Activated CD4-positive, alpha-beta T cell treated with anti-CD3 and anti-CD28 coated beads for 36 hours (primary cell): ENCODE data around the gene FAM186B. TPM values are rescaled to one million over a fixed set of nuclear protein-coding genes. Genes with fewer than 3 reads are reported as not detected.
"Not testable (repeated sequence)": the region's sequence is repeated elsewhere in the genome, so short reads cannot be mapped to it uniquely, and the experiment has no call there.

ENCODE experiments used
- ATAC-seq: fragments of 200-7000 bp; cut with Tn5 transposase; one replicate; pipeline ENCODE4 v1.10.0; 2021; ENCODE audit warnings: mild to moderate bottlenecking, moderate library complexity
- CTCF ChIA-PET: fragments of 350-600 bp; sonication (Branson Sonifier 250); formaldehyde crosslinking; loops from one replicate; lab custom pipeline; 2021; ENCODE audit warnings: antibody characterized with exemption; lab: Charles Lee
- POLR2A ChIA-PET: fragments of 350-600 bp; sonication (Branson Sonifier 250); formaldehyde crosslinking; loops from one replicate; lab custom pipeline; 2021; ENCODE audit warnings: antibody characterized with exemption, inconsistent platforms; lab: Charles Lee
- DNase-seq: peaks from one replicate; pipeline ENCODE4 v3.0.0-alpha.2; 2020
- H3K27ac Mint-ChIP-seq: one replicate; pipeline ENCODE4 v1.8.0; 2021; ENCODE audit warnings: mixed read lengths
- H3K27me3 Mint-ChIP-seq: one replicate; pipeline ENCODE4 v1.8.0; 2021; ENCODE audit warnings: mixed read lengths
- H3K36me3 Mint-ChIP-seq: one replicate; pipeline ENCODE4 v1.8.0; 2021; ENCODE audit warnings: low read depth, mixed read lengths
- H3K4me1 Mint-ChIP-seq: one replicate; pipeline ENCODE4 v1.8.0; 2021; ENCODE audit warnings: mixed read lengths
- H3K4me3 Mint-ChIP-seq: one replicate; pipeline ENCODE4 v1.8.0; 2021; ENCODE audit warnings: mild to moderate bottlenecking, moderate library complexity, mixed read lengths
- H3K9me3 Mint-ChIP-seq: one replicate; pipeline ENCODE4 v1.8.0; 2021; ENCODE audit warnings: low read depth, mixed read lengths
- intact Hi-C, 2 experiments: fragments of 100-400 bp; cut with DNase I in 1 of 2; cut with micrococcal nuclease in 1 of 2; formaldehyde crosslinking; loops; one replicate each; pipeline versions ENCODE4 v1.14.2 to v1.15.1; 2022 to 2024; cut with DNase I, micrococcal nuclease
- total RNA-seq, 2 experiments: library from RNA; stranded (reverse); gene quantifications; one replicate each; pipeline ENCODE4 v1.2.3, GENCODE V29; 2021

FAM186B gene, protein sequence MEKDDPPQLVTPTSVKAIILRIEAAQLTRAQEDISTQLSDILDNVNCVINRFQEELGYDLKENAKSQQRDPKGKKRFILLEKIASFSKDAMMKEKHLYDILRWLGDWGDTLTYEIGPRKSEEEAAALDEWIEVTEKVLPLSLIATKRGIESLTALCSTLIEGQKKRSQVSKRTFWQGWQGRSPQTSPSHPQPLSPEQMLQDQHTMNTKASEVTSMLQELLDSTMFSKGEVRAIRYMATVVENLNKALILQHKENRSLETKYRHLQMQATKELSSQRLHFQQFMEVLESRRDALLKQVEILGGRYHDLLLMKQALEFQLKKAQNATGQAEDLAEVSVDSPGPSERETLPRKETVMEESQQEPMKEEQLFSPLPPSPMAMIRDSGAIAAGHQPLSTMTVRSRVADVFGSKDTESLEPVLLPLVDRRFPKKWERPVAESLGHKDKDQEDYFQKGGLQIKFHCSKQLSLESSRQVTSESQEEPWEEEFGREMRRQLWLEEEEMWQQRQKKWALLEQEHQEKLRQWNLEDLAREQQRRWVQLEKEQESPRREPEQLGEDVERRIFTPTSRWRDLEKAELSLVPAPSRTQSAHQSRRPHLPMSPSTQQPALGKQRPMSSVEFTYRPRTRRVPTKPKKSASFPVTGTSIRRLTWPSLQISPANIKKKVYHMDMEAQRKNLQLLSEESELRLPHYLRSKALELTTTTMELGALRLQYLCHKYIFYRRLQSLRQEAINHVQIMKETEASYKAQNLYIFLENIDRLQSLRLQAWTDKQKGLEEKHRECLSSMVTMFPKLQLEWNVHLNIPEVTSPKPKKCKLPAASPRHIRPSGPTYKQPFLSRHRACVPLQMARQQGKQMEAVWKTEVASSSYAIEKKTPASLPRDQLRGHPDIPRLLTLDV
- total RNA-seq: under 1 TPM; 0.05 to 0.07 TPM

DNA sequence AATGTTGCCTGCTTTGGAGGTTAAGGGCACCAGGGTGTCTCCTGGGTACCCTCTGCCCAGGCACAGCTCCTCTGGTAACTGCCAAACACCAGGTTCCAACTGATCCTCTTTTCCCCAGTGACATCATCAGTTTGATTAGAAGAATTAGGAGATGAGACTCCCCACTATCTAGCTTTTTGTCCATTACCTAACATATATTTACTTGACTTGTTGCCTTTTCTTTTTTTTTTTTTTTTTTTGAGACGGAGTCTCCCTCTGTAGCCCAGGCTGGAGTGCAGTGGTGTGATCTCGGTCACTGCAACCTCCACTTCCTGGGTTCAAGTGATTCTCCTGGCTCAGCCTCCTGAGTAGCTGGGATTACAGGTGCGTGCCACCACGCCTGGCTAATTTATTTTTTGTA lies at the start of gene FAM186B:
Gene FAM186B, minus strand, starts transcription at position 101 of the 400 bp plus-strand sequence. CDS start 162 bp downstream, outside the sequence.
- H3K36me3 Mint-ChIP-seq, intact Hi-C loops, H3K27me3 Mint-ChIP-seq, H3K9me3 Mint-ChIP-seq, H3K27ac Mint-ChIP-seq, ATAC-seq, H3K4me1 Mint-ChIP-seq, DNase-seq, POLR2A ChIA-PET, H3K4me3 Mint-ChIP-seq: not testable (repeated sequence)
- CTCF ChIA-PET: interaction anchor here (0.9 to 2.4 kb wide), 3 partner anchors 20 to 32 kb away, joined by 3 to 7 read pairs (median 3); no protein-coding TSS in a partner anchor

DNA sequence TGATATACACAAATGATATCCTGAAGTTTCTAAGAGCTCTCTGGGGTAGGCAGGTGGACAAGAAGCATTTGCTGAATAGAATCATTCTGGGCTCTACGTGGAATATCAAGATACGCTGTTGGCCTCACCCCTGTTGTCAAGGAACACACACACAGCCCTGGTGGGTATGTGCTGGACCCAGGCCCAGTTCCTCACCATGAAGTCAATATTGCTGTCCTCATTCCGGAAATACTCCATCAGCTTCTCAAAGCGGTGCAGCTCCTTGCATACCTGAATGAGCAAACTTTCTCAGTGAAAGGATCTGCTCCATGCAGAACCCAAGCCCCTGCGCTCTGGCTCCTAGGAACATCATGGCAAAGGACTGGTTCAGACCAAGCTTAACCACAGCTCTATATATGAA lies 49.3 kb upstream of the FAM186B start:
- ChIA-PET CTCF (interaction anchor here (0.9 to 21.5 kb wide), 6 partner anchors 10 to 53 kb away, joined by 3 to 332 read pairs (median 4); partner anchors contain the start of gene FMNL3), POLR2A (interaction anchor here (1.2 kb wide), 1 partner anchor 29 kb away, joined by 3 read pairs; no protein-coding TSS in a partner anchor)
- Mint-ChIP-seq H3K27me3 (no peaks in the 10 kb centered on the region), H3K27ac (no peak overlapping the region), H3K36me3 (peaks cover 14% of the 10 kb centered on the region), H3K4me1 (peaks cover 13% of the 10 kb centered on the region), H3K9me3 (no peaks in the 10 kb centered on the region), H3K4me3 (no peak overlapping the region)
- ATAC-seq (no peak), DNase-seq (no peak)
- intact Hi-C loops: no loop called here

DNA sequence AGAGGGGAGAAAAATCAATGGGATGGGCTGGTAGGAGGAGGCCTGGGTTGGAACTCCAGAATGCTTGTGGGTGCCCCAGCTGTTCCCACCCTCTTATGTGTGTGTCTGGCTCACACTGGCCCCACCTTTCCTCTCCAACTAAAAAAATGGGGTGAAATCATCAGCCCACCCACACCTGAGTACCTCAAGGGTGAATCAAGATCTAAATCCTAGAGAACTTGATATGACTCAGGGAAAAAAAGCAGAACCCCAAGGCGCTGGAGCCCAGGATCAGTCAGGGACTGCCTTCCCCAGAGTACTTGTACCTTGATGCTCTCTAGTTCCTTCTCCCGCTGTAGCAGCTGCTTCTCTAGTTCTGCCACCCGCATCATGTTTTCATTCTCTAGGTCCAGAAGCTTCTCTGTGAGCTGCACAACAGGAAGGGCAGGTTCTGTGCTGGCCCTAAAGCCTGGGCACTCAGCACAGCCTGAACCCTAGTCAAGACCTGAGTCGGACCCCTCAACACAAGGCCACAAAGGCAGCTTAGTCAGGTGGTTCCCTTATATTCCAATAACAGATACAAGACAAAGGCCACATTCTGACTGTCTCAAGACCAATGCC lies 47.6 kb upstream of the FAM186B start:
- POLR2A ChIA-PET: no interaction called here

DNA sequence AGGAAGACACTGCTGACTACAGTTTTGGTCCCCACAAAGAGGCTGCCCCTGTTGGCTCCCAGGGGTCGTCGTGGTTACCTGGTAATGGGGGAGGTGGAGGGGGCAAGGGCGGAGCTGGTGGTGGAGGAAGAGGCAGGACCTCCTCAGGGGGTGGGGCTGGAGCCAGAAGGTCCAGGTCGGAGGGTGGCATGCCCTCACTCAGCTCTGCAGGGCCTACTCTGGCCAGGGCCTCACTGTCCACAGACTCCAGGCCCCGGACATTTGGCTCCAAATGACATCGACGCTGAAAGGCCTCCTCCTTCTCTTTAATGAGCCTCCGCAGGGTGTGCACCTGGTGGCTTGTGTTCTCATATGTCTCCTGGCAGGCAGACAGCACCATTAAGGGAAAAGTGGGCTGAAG lies 46.4 kb upstream of the FAM186B start:
- DNase-seq: no peak
- Mint-ChIP-seq H3K9me3 (no peaks in the 10 kb centered on the region), H3K27me3 (no peaks in the 10 kb centered on the region), H3K36me3 (peaks cover 19% of the 10 kb centered on the region), H3K27ac (no peak overlapping the region), H3K4me1 (peaks cover 20% of the 10 kb centered on the region), H3K4me3 (no peak overlapping the region)
- POLR2A ChIA-PET: interaction anchor here (0.8 kb wide), 1 partner anchor 53 kb away, joined by 4 read pairs; no protein-coding TSS in a partner anchor
- intact Hi-C loops: no loop called here
- CTCF ChIA-PET: interaction anchor here (0.6 to 21.5 kb wide), 5 partner anchors 9 to 57 kb away, joined by 3 to 332 read pairs (median 4); partner anchors contain the start of gene FMNL3
- ATAC-seq: no peak

More for the DNA sequence above, 47.6 kb upstream of the FAM186B start:
- ATAC-seq: no peak
- H3K27me3 Mint-ChIP-seq: no peaks in the 10 kb centered on the region
- intact Hi-C loops: no loop called here
- peaks cover 15% of the 10 kb centered on the region for H3K36me3 Mint-ChIP-seq
- H3K4me3 Mint-ChIP-seq: no peak overlapping the region
- H3K9me3 Mint-ChIP-seq: no peaks in the 10 kb centered on the region
- DNase-seq: no peak
- H3K27ac Mint-ChIP-seq: no peak overlapping the region
- H3K4me1 Mint-ChIP-seq: peaks cover 20% of the 10 kb centered on the region
- CTCF ChIA-PET: interaction anchor here (2.5 to 21.5 kb wide), 2 partner anchors 16 to 54 kb away, joined by 8 to 332 read pairs; partner anchors contain the start of gene FMNL3

DNA sequence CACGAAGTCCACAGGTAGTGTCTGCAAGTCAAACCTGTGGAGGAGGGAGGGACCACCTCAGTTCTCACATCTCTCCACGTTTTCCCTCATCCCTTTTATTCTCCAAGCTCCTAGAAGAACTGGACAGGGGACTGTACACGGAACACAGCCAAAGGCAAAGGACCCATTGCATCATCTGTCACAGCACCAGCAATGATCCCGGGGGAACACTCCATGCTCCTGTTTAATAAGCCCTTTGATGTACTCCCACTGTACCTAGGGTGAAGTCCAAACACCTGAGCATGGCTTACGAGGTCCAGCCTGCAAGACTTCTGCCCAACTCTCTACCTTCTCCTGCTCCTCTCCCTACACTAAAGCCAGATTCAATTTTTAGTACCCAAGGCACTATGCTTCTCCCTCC lies 44.5 kb upstream of the FAM186B start:
- no peak for ATAC-seq
- Mint-ChIP-seq H3K4me3 (no peak overlapping the region), H3K27me3 (no peaks in the 10 kb centered on the region), H3K27ac (no peak overlapping the region), H3K4me1 (peaks cover 13% of the 10 kb centered on the region), H3K36me3 (peaks cover 16% of the 10 kb centered on the region), H3K9me3 (no peaks in the 10 kb centered on the region)
- ChIA-PET CTCF (interaction anchor here (1.2 to 21.5 kb wide), 4 partner anchors 9 to 57 kb away, joined by 3 to 332 read pairs (median 9); partner anchors contain the start of gene FMNL3), POLR2A (no interaction called here)
- intact Hi-C loops: no loop called here
- no peak for DNase-seq

DNA sequence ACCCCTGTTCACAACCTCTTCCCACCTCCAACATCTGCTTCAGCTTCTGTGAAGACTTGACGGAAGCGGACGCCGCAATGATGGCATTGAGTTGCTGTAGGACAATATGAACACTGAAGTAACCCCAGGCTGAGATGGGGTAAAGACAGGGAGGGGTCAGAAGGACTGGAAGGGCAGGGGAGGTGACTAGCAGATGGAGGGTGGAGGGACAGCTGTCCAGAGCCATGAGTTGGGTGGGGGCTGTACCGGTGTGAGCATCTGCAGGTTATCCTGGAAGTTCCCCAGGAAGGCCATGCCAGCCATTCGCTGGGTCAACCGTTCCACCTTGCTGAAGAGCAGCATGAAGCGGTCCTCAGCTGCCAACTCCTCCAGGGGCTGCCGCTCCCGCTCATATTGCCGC lies 44.0 kb upstream of the FAM186B start:
- peaks cover 18% of the 10 kb centered on the region for H3K4me1 Mint-ChIP-seq
- POLR2A ChIA-PET: interaction anchor here (1.1 kb wide), 1 partner anchor 92 kb away, joined by 5 read pairs; the partner anchor contains the start of gene TMBIM6
- no peak for ATAC-seq

DNA sequence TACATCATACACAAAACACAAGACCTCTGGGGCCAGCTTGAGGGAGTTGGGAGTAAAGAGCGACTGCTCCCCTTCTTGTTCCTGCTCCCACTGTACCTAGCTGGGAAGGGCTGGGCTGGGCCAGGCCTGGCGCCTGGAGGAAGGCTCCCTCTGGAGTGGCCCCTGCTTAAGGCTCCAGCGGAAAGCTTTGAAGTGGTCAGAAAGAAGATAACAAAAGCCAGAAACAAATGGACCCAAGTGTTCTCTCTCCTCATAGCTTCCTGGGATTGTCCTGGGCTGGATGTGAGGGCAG lies 43.2 kb upstream of the FAM186B start:
- DNase-seq (no peak), ATAC-seq (no peak)
- intact Hi-C loops: no loop called here
- no peaks in the 10 kb centered on the region for H3K27me3 Mint-ChIP-seq
- peaks cover 18% of the 10 kb centered on the region for H3K36me3 Mint-ChIP-seq
- H3K27ac Mint-ChIP-seq: no peak overlapping the region
- no peaks in the 10 kb centered on the region for H3K9me3 Mint-ChIP-seq
- CTCF ChIA-PET: interaction anchor here (0.6 to 21.5 kb wide), 8 partner anchors 10 to 113 kb away, joined by 3 to 332 read pairs (median 4); partner anchors contain the start of genes FMNL3 and TMBIM6
- H3K4me3 Mint-ChIP-seq: no peak overlapping the region
- POLR2A ChIA-PET: interaction anchor here (0.8 to 1.4 kb wide), 4 partner anchors 56 to 282 kb away, joined by 3 to 5 read pairs (median 4); partner anchors contain the start of gene TMBIM6
- H3K4me1 Mint-ChIP-seq: peaks cover 18% of the 10 kb centered on the region

More for the DNA sequence above, 44.0 kb upstream of the FAM186B start:
- no peaks in the 10 kb centered on the region for H3K27me3 Mint-ChIP-seq
- no peak overlapping the region for H3K27ac Mint-ChIP-seq
- DNase-seq: no peak
- no peaks in the 10 kb centered on the region for H3K9me3 Mint-ChIP-seq
- H3K36me3 Mint-ChIP-seq: peaks cover 19% of the 10 kb centered on the region
- H3K4me3 Mint-ChIP-seq: no peak overlapping the region
- intact Hi-C loops: no loop called here
- CTCF ChIA-PET: interaction anchor here (1.1 to 21.5 kb wide), 5 partner anchors 10 to 92 kb away, joined by 3 to 332 read pairs (median 3); partner anchors contain the start of genes FMNL3 and TMBIM6

DNA sequence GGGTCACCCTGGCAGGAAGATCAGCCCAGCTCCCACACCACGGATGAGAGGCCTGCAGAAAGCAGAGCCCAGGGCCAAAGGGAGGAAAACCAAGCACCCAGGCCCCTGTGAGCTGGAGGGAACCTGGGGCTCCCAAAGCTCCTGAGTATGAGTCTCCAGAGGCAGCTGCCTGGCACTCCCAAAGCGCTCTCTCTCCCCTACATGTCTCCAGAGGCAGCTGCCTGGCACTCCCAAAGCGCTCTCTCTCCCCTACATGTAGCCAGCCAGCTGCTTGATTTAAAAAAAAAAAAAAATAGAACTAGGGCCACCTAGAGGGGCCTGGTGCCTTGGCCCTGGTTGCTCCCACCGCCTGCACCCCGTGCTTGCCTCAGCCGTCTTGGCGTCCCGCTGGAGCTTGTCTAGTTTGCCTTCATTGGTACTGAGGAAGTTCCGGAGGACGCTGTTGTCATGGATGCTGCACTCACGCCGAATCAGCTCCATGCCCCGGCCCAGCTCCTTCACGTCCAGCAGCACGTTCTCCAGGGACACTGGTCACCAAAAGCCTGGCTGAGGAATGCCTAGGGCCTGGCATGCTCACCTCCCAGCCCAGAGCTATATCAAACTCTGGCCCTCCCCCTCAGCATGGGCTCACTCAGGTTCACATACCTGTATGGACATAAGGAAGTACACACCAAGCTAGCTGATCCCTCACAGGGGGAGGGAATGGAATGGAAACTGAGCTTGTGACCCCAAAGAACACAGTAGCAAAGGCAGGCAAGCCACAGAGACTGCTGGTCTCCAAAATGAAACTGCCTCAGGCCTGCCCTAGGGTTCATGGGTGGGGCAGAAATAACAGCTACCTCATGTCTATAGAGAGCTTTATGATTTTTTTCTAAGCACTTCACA lies 42.6 kb upstream of the FAM186B start:
- Mint-ChIP-seq H3K4me3 (no peak overlapping the region), H3K4me1 (peaks cover 18% of the 10 kb centered on the region), H3K27me3 (no peaks in the 10 kb centered on the region), H3K27ac (peak overlapping the region; percentile 48), H3K36me3 (peaks cover 19% of the 10 kb centered on the region), H3K9me3 (no peaks in the 10 kb centered on the region)
- intact Hi-C loops: no loop called here
- ATAC-seq: no peak
- CTCF ChIA-PET: interaction anchor here (0.5 to 21.5 kb wide), 11 partner anchors 10 to 130 kb away, joined by 3 to 332 read pairs (median 3); partner anchors contain the start of genes FMNL3 and TMBIM6
- POLR2A ChIA-PET: interaction anchor here (0.8 to 1.4 kb wide), 4 partner anchors 56 to 281 kb away, joined by 3 to 5 read pairs (median 4); partner anchors contain the start of gene TMBIM6
- no peak for DNase-seq

DNA sequence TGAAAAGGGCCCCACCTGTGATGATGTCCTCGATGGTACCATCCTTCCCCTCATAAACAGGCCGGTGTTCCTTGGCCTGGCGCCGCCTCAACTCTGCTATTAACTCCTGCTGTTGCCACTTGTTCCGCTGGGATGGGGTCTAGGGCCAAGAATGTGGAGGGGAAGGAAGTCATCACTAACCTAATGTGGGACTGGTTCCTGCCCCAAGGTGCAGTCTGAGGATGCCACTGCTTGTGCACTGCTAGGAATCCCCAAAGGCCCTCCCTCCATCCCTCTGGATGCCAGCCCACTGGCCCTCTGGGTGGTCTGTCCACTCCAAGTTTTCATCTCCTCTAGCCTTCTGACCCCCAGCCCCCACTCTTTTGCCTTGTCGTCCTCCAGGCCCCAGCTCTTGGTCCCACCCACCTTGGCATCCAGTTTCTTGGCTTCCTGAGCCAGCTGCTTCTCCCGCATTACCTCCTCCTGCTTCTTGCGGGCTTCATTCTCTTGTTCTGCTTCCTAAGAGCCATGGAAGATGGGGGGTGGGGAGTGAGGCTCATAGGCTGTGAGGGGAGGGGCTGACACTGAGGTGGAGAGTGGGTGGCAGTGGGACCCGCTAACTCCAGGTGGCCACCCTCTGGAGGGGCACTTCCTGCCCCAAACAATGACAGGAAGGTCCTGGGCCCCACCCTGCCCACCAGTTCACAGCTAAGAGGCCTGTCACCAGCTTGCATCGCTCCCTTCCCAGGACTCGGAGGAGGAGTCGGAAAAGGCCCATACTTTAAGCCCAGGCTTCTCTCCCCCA lies 41.6 kb upstream of the FAM186B start:
- intact Hi-C loops: no loop called here
- Mint-ChIP-seq H3K9me3 (no peaks in the 10 kb centered on the region), H3K4me3 (no peak overlapping the region), H3K27ac (no peak overlapping the region), H3K4me1 (peaks cover 18% of the 10 kb centered on the region), H3K36me3 (peaks cover 19% of the 10 kb centered on the region), H3K27me3 (no peaks in the 10 kb centered on the region)
- no peak for DNase-seq
- CTCF ChIA-PET: interaction anchor here (0.5 to 21.5 kb wide), 6 partner anchors 10 to 131 kb away, joined by 3 to 332 read pairs (median 3); partner anchors contain the start of gene FMNL3
- POLR2A ChIA-PET: no interaction called here
- no peak for ATAC-seq
